ENCODE measurements around the gene MT1G.

Gene MT1G

DNA sequence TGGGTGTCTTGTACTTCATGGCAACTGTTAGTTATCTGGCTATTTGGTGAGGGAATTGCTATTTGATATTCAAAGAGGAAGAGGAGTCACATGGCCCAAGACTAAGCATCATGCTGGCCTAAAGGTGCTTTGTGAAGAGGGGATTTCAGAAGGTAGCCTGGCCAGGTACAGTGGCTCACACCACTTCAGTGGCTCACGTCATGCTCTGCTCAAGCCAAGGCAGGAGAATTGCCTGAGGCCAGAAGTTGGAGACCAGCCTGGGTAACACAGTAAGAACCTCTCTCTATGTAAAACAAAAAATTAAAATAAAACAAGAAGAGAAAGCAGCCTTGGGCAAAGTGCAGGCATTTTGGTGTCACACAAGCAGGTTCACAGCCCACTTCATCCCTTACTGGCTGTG, 22.6 kb downstream of the MT1G start:
- TF ChIP-seq ZNF768 (tag by site-specific recombination; IDR thresholded peaks at IDR 0.05) = no peak
- no peak for TF ChIP-seq WT1 (tag by site-specific recombination; IDR thresholded peaks at IDR 0.05)
- TF ChIP-seq ZNF596 (tag by site-specific recombination; IDR thresholded peaks at IDR 0.05) = no peak
- TF ChIP-seq ZNF266 (tag by site-specific recombination; IDR thresholded peaks at IDR 0.05; ENCODE audit: low read depth) = no peak
- TF ChIP-seq ZNF2 (tag by site-specific recombination; IDR thresholded peaks at IDR 0.05) = no peak
- no peak for TF ChIP-seq REST (tag by site-specific recombination; IDR thresholded peaks at IDR 0.05)
- no peak for TF ChIP-seq MZF1 (tag by site-specific recombination; IDR thresholded peaks at IDR 0.05; ENCODE audit: borderline replicate concordance)
- TF ChIP-seq ZBTB17 (tag by site-specific recombination; IDR thresholded peaks at IDR 0.05) = no peak
- TF ChIP-seq ZNF791 (tag by site-specific recombination; IDR thresholded peaks at IDR 0.05) = no peak
- no peak for TF ChIP-seq ZNF514 (tag by site-specific recombination; IDR thresholded peaks at IDR 0.05)
- no peak for TF ChIP-seq ZNF133 (tag by site-specific recombination; IDR thresholded peaks at IDR 0.05)
- no peak for TF ChIP-seq OVOL3 (tag by site-specific recombination; IDR thresholded peaks at IDR 0.05)
- no peak for TF ChIP-seq KLF16 (tag by site-specific recombination; IDR thresholded peaks at IDR 0.05)
- H3K4me3 ChIP-seq (ENCODE audit: low read depth, low read length) = no peak overlapping the region
- ChIA-PET POLR2A (no interaction called here), CTCF (interaction anchor here (1.3 kb wide), 2 partner anchors 57 to 68 kb away, joined by 4 to 5 read pairs; no protein-coding TSS in a partner anchor)
- H3K9me3 ChIP-seq (ENCODE audit: control insufficient read depth, insufficient read depth, low read depth, low read length) = no peaks in the 10 kb centered on the region
- H3K4me1 ChIP-seq (ENCODE audit: control insufficient read depth, insufficient read depth, low read length) = no peaks in the 10 kb centered on the region
- H3K36me3 ChIP-seq (ENCODE audit: control insufficient read depth in 2 of 2, insufficient read depth in 1 of 2, low read length in 2 of 2) = no peaks in the 10 kb centered on the region
- H3K27ac ChIP-seq (ENCODE audit: extremely low read depth, low read depth, low read length) = no peak overlapping the region

DNA sequence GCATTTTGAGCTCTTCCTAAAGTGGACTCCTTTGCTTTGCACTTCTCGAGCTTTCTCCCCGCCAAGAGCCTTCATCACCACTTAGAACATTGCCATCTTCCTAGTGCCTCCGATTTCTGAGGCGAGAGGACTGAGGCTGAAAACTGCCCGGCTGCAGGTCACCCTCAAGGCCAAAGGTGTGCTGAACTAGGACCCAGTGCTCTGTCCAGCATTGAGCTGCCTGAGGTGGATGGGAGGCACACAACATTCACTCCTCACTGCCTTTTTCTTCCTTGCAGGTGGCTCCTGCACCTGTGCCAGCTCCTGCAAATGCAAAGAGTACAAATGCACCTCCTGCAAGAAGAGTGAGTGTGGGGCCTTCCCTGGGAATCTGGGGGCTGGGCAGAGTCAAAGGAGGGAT, 24.0 kb downstream of the MT1G start:
- TF ChIP-seq, protein P1, sequence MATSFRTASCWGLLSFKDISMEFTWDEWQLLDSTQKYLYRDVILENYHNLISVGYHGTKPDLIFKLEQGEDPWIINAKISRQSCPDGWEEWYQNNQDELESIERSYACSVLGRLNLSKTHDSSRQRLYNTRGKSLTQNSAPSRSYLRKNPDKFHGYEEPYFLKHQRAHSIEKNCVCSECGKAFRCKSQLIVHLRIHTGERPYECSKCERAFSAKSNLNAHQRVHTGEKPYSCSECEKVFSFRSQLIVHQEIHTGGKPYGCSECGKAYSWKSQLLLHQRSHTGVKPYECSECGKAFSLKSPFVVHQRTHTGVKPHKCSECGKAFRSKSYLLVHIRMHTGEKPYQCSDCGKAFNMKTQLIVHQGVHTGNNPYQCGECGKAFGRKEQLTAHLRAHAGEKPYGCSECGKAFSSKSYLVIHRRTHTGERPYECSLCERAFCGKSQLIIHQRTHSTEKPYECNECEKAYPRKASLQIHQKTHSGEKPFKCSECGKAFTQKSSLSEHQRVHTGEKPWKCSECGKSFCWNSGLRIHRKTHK (tag by site-specific recombination; IDR thresholded peaks at IDR 0.05) = no peak
- TF ChIP-seq REST (tag by site-specific recombination; IDR thresholded peaks at IDR 0.05) = peak; percentile 47; the same call in 1 of the 2 replicates
- Histone ChIP-seq H3K36me3 (ENCODE audit: control insufficient read depth in 2 of 2, insufficient read depth in 1 of 2, low read length in 2 of 2) (no peaks in the 10 kb centered on the region), H3K27ac (ENCODE audit: extremely low read depth, low read depth, low read length) (no peak overlapping the region), H3K4me1 (ENCODE audit: control insufficient read depth, insufficient read depth, low read length) (no peaks in the 10 kb centered on the region), H3K4me3 (ENCODE audit: low read depth, low read length) (no peak overlapping the region), H3K9me3 (ENCODE audit: control insufficient read depth, insufficient read depth, low read depth, low read length) (no peaks in the 10 kb centered on the region)
- ChIA-PET POLR2A (interaction anchor here (0.5 to 0.7 kb wide), 2 partner anchors 12 to 316 kb away, joined by 3 to 4 read pairs; no protein-coding TSS in a partner anchor), CTCF (interaction anchor here (0.7 kb wide), 1 partner anchor 96 kb away, joined by 5 read pairs; no protein-coding TSS in a partner anchor)
